Prostate gland (tissue), 2 donors: ENCODE data around the gene PRPF38A.

ENCODE experiments used
- CTCF ChIP-seq, 4 experiments: fragments of 200-600 bp in 2 of 4; fragments of 450-650 bp in 2 of 4; sonication (generic) in 2 of 4; IDR thresholded peaks; 1 replicate in 3 of 4; 2 replicates in 1 of 4; pipeline ENCODE4 v1.5.1; 2016 to 2019; ENCODE audit warnings: antibody characterized with exemption in 4 of 4, mild to moderate bottlenecking in 2 of 4, moderate library complexity in 2 of 4
- POLR2A ChIP-seq: fragments of 450-650 bp; IDR thresholded peaks from one replicate; pipeline ENCODE4 v1.6.1; 2016; ENCODE audit warnings: antibody characterized with exemption, mild to moderate bottlenecking
- POLR2AphosphoS5 ChIP-seq: sonication (generic); formaldehyde crosslinking; IDR thresholded peaks from one replicate; pipeline ENCODE4 v1.6.1; 2017; ENCODE audit warnings: antibody characterized with exemption

- no peak for TF ChIP-seq CTCF (IDR thresholded peaks at IDR 0.05)
- no peak for TF ChIP-seq POLR2AphosphoS5
- no peak for TF ChIP-seq POLR2A
Measured at GRCh38 chr1:52424231-52424636, 19.8 kb downstream of the PRPF38A start.
